Measurements from ENCODE around the gene DLG1. TPM values are rescaled to one million over a fixed set of nuclear protein-coding genes. Genes with fewer than 3 reads are reported as not detected.

DLG1 gene
- polyA plus RNA-seq, 1 donor from 2014 or later, result 43.9 TPM

- Histone ChIP-seq H3K4me2 (ENCODE audit: low read length) (no peak overlapping the region), H4K20me1 (ENCODE audit: insufficient read depth) (no peaks in the 10 kb centered on the region), H2AFZ (ENCODE audit: low read depth, low read length) (no peak overlapping the region), H3K27ac (ENCODE audit: low read length) (no peak overlapping the region), H3K79me2 (replicated peaks; ENCODE audit: insufficient read depth, low read length) (no peaks in the 10 kb centered on the region), H3K27me3 (ENCODE audit: insufficient read depth, low read depth, low read length) (no peaks in the 10 kb centered on the region), H3K9me2 (ENCODE audit: insufficient read depth, low read length) (no peaks in the 10 kb centered on the region), H3K9ac (ENCODE audit: low read length) (no peak overlapping the region), H3K4me3 (ENCODE audit: low read length) (no peak overlapping the region), H3K36me3 (ENCODE audit: insufficient read depth, low read length) (no peaks in the 10 kb centered on the region), H3F3A (ENCODE audit: insufficient read depth, low read length, poor library complexity, severe bottlenecking) (no peaks in the 10 kb centered on the region), H3K9me3 (ENCODE audit: low read length) (no peaks in the 10 kb centered on the region)
- TF ChIP-seq EP300 (conservative IDR thresholded peaks at IDR 0.05; ENCODE audit: poor library complexity, severe bottlenecking) (no peak), SMC3 (conservative IDR thresholded peaks at IDR 0.05; ENCODE audit: poor library complexity) (no peak), CTCF (IDR thresholded peaks at IDR 0.05; ENCODE audit: poor library complexity, severe bottlenecking) (no peak), RAD21 (conservative IDR thresholded peaks at IDR 0.05) (no peak)
Measured at GRCh38 chr3:197337214-197337613, 38.8 kb upstream of the DLG1 start.

- TF ChIP-seq CTCF (IDR thresholded peaks at IDR 0.05; ENCODE audit: poor library complexity, severe bottlenecking), result no peak
- no peak overlapping the region for H3K27ac ChIP-seq (ENCODE audit: low read length)
- H3K9me2 ChIP-seq (ENCODE audit: insufficient read depth, low read length), result no peaks in the 10 kb centered on the region
Measured at GRCh38 chr3:197336348-197336747, 37.9 kb upstream of the DLG1 start.

GRCh38 chr3:197335428-197336132, 37.2 kb upstream of the DLG1 start:
- H3K27me3 ChIP-seq (ENCODE audit: insufficient read depth, low read depth, low read length), result no peaks in the 10 kb centered on the region
- no peak overlapping the region for H3K9ac ChIP-seq (ENCODE audit: low read length)
- TF ChIP-seq EP300 (conservative IDR thresholded peaks at IDR 0.05; ENCODE audit: poor library complexity, severe bottlenecking) (no peak), EZH2 (IDR thresholded peaks at IDR 0.05; ENCODE audit: borderline replicate concordance, insufficient read depth, low read length, poor library complexity, severe bottlenecking) (no peak), SMC3 (conservative IDR thresholded peaks at IDR 0.05; ENCODE audit: poor library complexity) (no peak), POLR2AphosphoS5 (IDR thresholded peaks at IDR 0.05) (no peak), CTCF (IDR thresholded peaks at IDR 0.05; ENCODE audit: poor library complexity, severe bottlenecking) (no peak), RAD21 (conservative IDR thresholded peaks at IDR 0.05) (no peak), TAF1 (IDR thresholded peaks at IDR 0.05; ENCODE audit: low read depth) (no peak), REST (IDR thresholded peaks at IDR 0.05; ENCODE audit: borderline replicate concordance) (no peak), MXI1 (conservative IDR thresholded peaks at IDR 0.05; ENCODE audit: poor library complexity, severe bottlenecking) (no peak)
- H3F3A ChIP-seq (ENCODE audit: insufficient read depth, low read length, poor library complexity, severe bottlenecking), result no peaks in the 10 kb centered on the region
- H3K4me2 ChIP-seq (ENCODE audit: low read length), result no peak overlapping the region
- H2AFZ ChIP-seq (ENCODE audit: low read depth, low read length), result no peak overlapping the region
- no peak overlapping the region for H3K27ac ChIP-seq (ENCODE audit: low read length)
- no peaks in the 10 kb centered on the region for H3K79me2 ChIP-seq (replicated peaks; ENCODE audit: insufficient read depth, low read length)
- no peaks in the 10 kb centered on the region for H3K9me3 ChIP-seq (ENCODE audit: low read length)
- H4K20me1 ChIP-seq (ENCODE audit: insufficient read depth), result no peaks in the 10 kb centered on the region
- H3K36me3 ChIP-seq (ENCODE audit: insufficient read depth, low read length), result no peaks in the 10 kb centered on the region
- H3K4me3 ChIP-seq (ENCODE audit: low read length), result no peak overlapping the region
- no peaks in the 10 kb centered on the region for H3K9me2 ChIP-seq (ENCODE audit: insufficient read depth, low read length)

More at GRCh38 chr3:197336348-197336747, 37.9 kb upstream of the DLG1 start:
- H3K4me2 ChIP-seq (ENCODE audit: low read length), result no peak overlapping the region
- H3F3A ChIP-seq (ENCODE audit: insufficient read depth, low read length, poor library complexity, severe bottlenecking), result no peaks in the 10 kb centered on the region
- no peaks in the 10 kb centered on the region for H3K9me3 ChIP-seq (ENCODE audit: low read length)
- H3K36me3 ChIP-seq (ENCODE audit: insufficient read depth, low read length), result no peaks in the 10 kb centered on the region
- H2AFZ ChIP-seq (ENCODE audit: low read depth, low read length), result no peak overlapping the region
- no peaks in the 10 kb centered on the region for H3K27me3 ChIP-seq (ENCODE audit: insufficient read depth, low read depth, low read length)
- no peaks in the 10 kb centered on the region for H3K79me2 ChIP-seq (replicated peaks; ENCODE audit: insufficient read depth, low read length)
- no peak overlapping the region for H3K9ac ChIP-seq (ENCODE audit: low read length)
- H3K4me3 ChIP-seq (ENCODE audit: low read length), result no peak overlapping the region
- H4K20me1 ChIP-seq (ENCODE audit: insufficient read depth), result no peaks in the 10 kb centered on the region

Measured in neural cell (in vitro differentiated cells).